IMR-90 (cell line): ENCODE measurements around the gene COL4A2. TPM values are rescaled to one million over a fixed set of nuclear protein-coding genes. Genes with fewer than 3 reads are reported as not detected.
A peak's percentile ranks its signal among the peaks of the same experiment; 100 is the strongest.

ENCODE experiments used
- ATAC-seq: fragments of 200-7000 bp; cut with Tn5 transposase; 2 replicates; pipeline ENCODE4 v1.9.1; 2020; ENCODE audit warnings: low read depth, mild to moderate bottlenecking, moderate library complexity
- BruUV-seq: library from RNA; stranded (reverse); fragments of 400-500 nt; replicated peaks from 2 replicates; lab custom pipeline; 2021; lab: Mats Ljungman, UMichigan
- CTCF ChIA-PET: fragments of 300-600 bp; formaldehyde crosslinking; extraction: SDS; loops from one replicate; lab custom pipeline; 2021; ENCODE audit warnings: antibody characterized with exemption; lab: Yijun Ruan, JAX
- POLR2A ChIA-PET: fragments of 300-600 bp; sonication (Branson Sonifier 250); formaldehyde crosslinking; loops from one replicate; lab custom pipeline; 2022; ENCODE audit warnings: antibody characterized with exemption; ENCODE audit not compliant: unreplicated experiment; lab: Charles Lee
- DNase-seq: peaks from one replicate; pipeline ENCODE4 v3.0.0; 2013
- H2AFZ ChIP-seq: replicated peaks from 2 replicates; pipeline ENCODE3; 2013; ENCODE audit warnings: low read length, mild to moderate bottlenecking; ENCODE audit not compliant: poor library complexity
- H2AK5ac ChIP-seq: 2 replicates; pipeline ENCODE4 v1.6.1; 2013; ENCODE audit warnings: low read depth, low read length, inconsistent platforms
- H2AK9ac ChIP-seq: replicated peaks from 2 replicates; pipeline ENCODE3; 2013; ENCODE audit warnings: mild to moderate bottlenecking, low read depth, low read length, moderate library complexity; ENCODE audit not compliant: poor library complexity
- H2BK120ac ChIP-seq: 2 replicates; pipeline ENCODE4 v1.6.1; 2013; ENCODE audit warnings: low read depth, low read length, inconsistent platforms
- H2BK15ac ChIP-seq: 3 replicates; pipeline ENCODE4 v1.6.1; 2013; ENCODE audit warnings: low read depth, low read length, inconsistent platforms
- H2BK20ac ChIP-seq: 2 replicates; pipeline ENCODE4 v1.6.1; 2013; ENCODE audit warnings: low read depth, mild to moderate bottlenecking, inconsistent platforms, low read length, moderate library complexity
- H2BK5ac ChIP-seq: 2 replicates; pipeline ENCODE4 v1.6.1; 2013; ENCODE audit warnings: mild to moderate bottlenecking, low read depth, low read length, inconsistent platforms; ENCODE audit not compliant: poor library complexity, severe bottlenecking
- H3K14ac ChIP-seq: replicated peaks from 2 replicates; pipeline ENCODE4 v1.6.1; 2013; ENCODE audit warnings: low read depth, low read length, inconsistent platforms
- H3K18ac ChIP-seq: 2 replicates; pipeline ENCODE4 v1.6.1; 2013; ENCODE audit warnings: low read depth, low read length, control low read depth
- H3K23ac ChIP-seq: 2 replicates; pipeline ENCODE4 v1.6.1; 2013; ENCODE audit warnings: low read depth, low read length, inconsistent platforms
- H3K27ac ChIP-seq: 2 replicates; pipeline ENCODE4 v1.5.1; 2013; ENCODE audit warnings: mild to moderate bottlenecking, control low read depth, low read length; ENCODE audit not compliant: insufficient read depth
- H3K27me3 ChIP-seq: 2 replicates; pipeline ENCODE4 v1.6.1; 2013; ENCODE audit warnings: low read length; ENCODE audit not compliant: control insufficient read depth, insufficient read depth
- H3K36me3 ChIP-seq: 2 replicates; pipeline ENCODE4 v1.6.1; 2013; ENCODE audit warnings: low read length, mixed read lengths; ENCODE audit not compliant: control insufficient read depth, insufficient read depth
- H3K4ac ChIP-seq: 2 replicates; pipeline ENCODE4 v1.6.1; 2013; ENCODE audit warnings: low read depth, low read length, inconsistent platforms
- H3K4me1 ChIP-seq: 2 replicates; pipeline ENCODE4 v1.6.1; 2013; ENCODE audit warnings: low read length, mixed read lengths; ENCODE audit not compliant: control insufficient read depth, insufficient read depth
- H3K4me2 ChIP-seq: 2 replicates; pipeline ENCODE4 v1.6.1; 2013; ENCODE audit warnings: low read depth, mild to moderate bottlenecking, control low read depth, low read length, moderate library complexity
- H3K4me3 ChIP-seq: 2 replicates; pipeline ENCODE4 v1.5.1; 2013; ENCODE audit warnings: low read depth, mild to moderate bottlenecking, control low read depth, low read length, moderate library complexity; ENCODE audit not compliant: insufficient read depth
- H3K56ac ChIP-seq: 2 replicates; pipeline ENCODE4 v1.6.1; 2013; ENCODE audit warnings: low read length, inconsistent platforms; ENCODE audit not compliant: insufficient read depth; ENCODE audit errors: extremely low read depth
- H3K79me1 ChIP-seq, 2 experiments: 2 replicates each; pipeline ENCODE4 v1.6.1; 2013; ENCODE audit warnings: low read length in 2 of 2, inconsistent platforms in 1 of 2, low read depth in 1 of 2
- H3K9ac ChIP-seq: 2 replicates; pipeline ENCODE4 v1.6.1; 2013; ENCODE audit warnings: low read depth, low read length, control low read depth
- H3K9me1 ChIP-seq: 2 replicates; pipeline ENCODE4 v1.6.1; 2013; ENCODE audit warnings: low read length, inconsistent platforms; ENCODE audit not compliant: insufficient read depth
- H3K9me3 ChIP-seq: 2 replicates; pipeline ENCODE4 v1.6.1; 2013; ENCODE audit warnings: low read length; ENCODE audit not compliant: control insufficient read depth, insufficient read depth
- H4K20me1 ChIP-seq: 2 replicates; pipeline ENCODE4 v1.6.1; 2013; ENCODE audit warnings: low read length, inconsistent platforms; ENCODE audit not compliant: insufficient read depth
- H4K5ac ChIP-seq: 2 replicates; pipeline ENCODE4 v1.6.1; 2013; ENCODE audit warnings: mild to moderate bottlenecking, low read depth, low read length, control low read depth
- H4K8ac ChIP-seq, 2 experiments: 2 replicates each; pipeline ENCODE4 v1.6.1; 2013; ENCODE audit warnings: low read depth in 2 of 2, low read length in 2 of 2, control low read depth in 1 of 2, inconsistent platforms in 1 of 2
- H4K91ac ChIP-seq: 2 replicates; pipeline ENCODE4 v1.6.1; 2013; ENCODE audit warnings: low read depth, low read length, inconsistent platforms; ENCODE audit not compliant: insufficient read depth
- CHD1 ChIP-seq: IDR thresholded peaks from 2 replicates; pipeline ENCODE4 v1.6.1; 2012; ENCODE audit warnings: low read depth, low read length, improper control_type of control experiment
- POLR2A ChIP-seq: IDR thresholded peaks from 2 replicates; pipeline ENCODE4 v1.6.1; 2012; ENCODE audit warnings: mild to moderate bottlenecking, low read depth, low read length
- RAD21 ChIP-seq: IDR thresholded peaks from 2 replicates; pipeline ENCODE4 v1.6.1; 2012; ENCODE audit warnings: low read length, improper control_type of control experiment
- SMC3 ChIP-seq: fragments of 150-350 bp; IDR thresholded peaks from 2 replicates; pipeline ENCODE4 v1.6.1; 2016; ENCODE audit warnings: low read depth, mild to moderate bottlenecking, antibody characterized with exemption, low read length, moderate library complexity
- WGBS, 2 experiments: methylation state at CpG; one replicate each; pipeline versions ENCODE4 v1.1.5 to v1.1.7; 2013; ENCODE audit warnings: missing lambda C conversion rate in 2 of 2; ENCODE audit not compliant: insufficient read length in 1 of 2; ENCODE audit errors: extremely low coverage in 2 of 2; 5-methylcytosine and 5-hydroxymethylcytosine counted together
- dilution Hi-C: fragments of 300-500 bp; cut with HindIII; formaldehyde crosslinking; loops from one replicate; pipeline ENCODE4 v1.14.3; 2018; ENCODE audit warnings: low sequenced_read_pairs; ENCODE audit not compliant: unreplicated experiment
- in situ Hi-C: fragments of 300-500 bp; cut with MboI; formaldehyde crosslinking; loops from 3 replicates; pipeline ENCODE4 v1.14.3; 2019; ENCODE audit warnings: low sequenced_read_pairs, inconsistent platforms, mixed read lengths
- intact Hi-C: fragments of 100-400 bp; cut with micrococcal nuclease; formaldehyde crosslinking; loops from 2 replicates; pipeline ENCODE4 v1.10.0; 2022
- polyA plus RNA-seq, 3 experiments: library from polyadenylated mRNA; depleted of rRNA; stranded (reverse); fragments of >200 nt; gene quantifications; 2 replicates each; pipeline ENCODE4 v1.2.3, GENCODE V29; 2012; ENCODE audit warnings: low replicate concordance in 1 of 3
- total RNA-seq: library from RNA; depleted of rRNA; stranded (reverse); fragments of >200 nt; gene quantifications from 2 replicates; pipeline ENCODE4 v1.2.3, GENCODE V29; 2012
- TF ChIP-seq, protein P1 (sequence below): fragments of 150-350 bp; IDR thresholded peaks from 2 replicates; pipeline ENCODE4 v1.6.1; 2016; ENCODE audit warnings: low read depth, mild to moderate bottlenecking, low read length, moderate library complexity, borderline replicate concordance
- TF ChIP-seq, protein P2 (sequence below): conservative IDR thresholded peaks from 2 replicates; pipeline ENCODE4 v1.5.1; 2012; ENCODE audit warnings: mild to moderate bottlenecking, low read depth, low read length, improper control_type of control experiment

COL4A2 gene
- total and polyA plus RNA-seq, 2 of the 4 experiments (the other 2 are of a cell fraction): 90.7 to 457 TPM

DNA sequence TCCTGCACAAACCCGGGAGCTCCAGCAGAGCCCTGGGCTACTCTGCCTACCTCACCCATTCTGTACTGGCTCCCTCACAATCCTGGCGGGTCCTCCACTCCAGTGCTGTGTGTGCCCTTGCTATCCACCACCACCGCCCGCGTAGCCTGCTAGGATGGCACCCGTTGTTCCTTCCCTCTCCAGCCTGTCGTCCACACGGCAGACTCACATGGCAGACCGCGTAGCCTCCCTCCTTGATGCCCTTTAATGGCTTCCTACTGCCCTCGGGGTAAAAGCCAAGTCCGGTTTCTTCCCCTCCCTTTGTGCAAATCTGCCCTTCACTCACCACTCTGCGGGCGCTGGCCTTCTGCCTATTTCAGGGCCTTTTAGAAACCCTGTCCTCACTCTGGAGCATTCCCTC lies 147.9 kb downstream of the COL4A2 start:
- peaks cover 8% of the 10 kb centered on the region for H3K9me1 ChIP-seq
- peaks cover 3 to 42% of the 10 kb centered on the region in 2 experiments for H3K79me1 ChIP-seq
- H2BK5ac ChIP-seq: no peak overlapping the region
- DNase-seq: no peak
- H3K4me3 ChIP-seq: no peak overlapping the region
- H4K5ac ChIP-seq: no peak overlapping the region
- no peak overlapping the region for H3K18ac ChIP-seq
- WGBS, 2 experiments: 91% methylated on average over 11 of the region's 14 CpGs; no CpG with 5 or more reads in 1 of the 2 experiments
- H3K27me3 ChIP-seq: no peaks in the 10 kb centered on the region
- no peak overlapping the region for H3K14ac ChIP-seq
- intact Hi-C loops: no loop called here
- no peak overlapping the region for H2AK5ac ChIP-seq
- H2BK15ac ChIP-seq: no peak overlapping the region
- H2AFZ ChIP-seq: no peak overlapping the region
- no peak overlapping the region for H3K27ac ChIP-seq
- no peak overlapping the region for H4K91ac ChIP-seq
- H4K20me1 ChIP-seq: peaks cover 14% of the 10 kb centered on the region
- ChIA-PET POLR2A (no interaction called here), CTCF (no interaction called here)
- ATAC-seq: no peak
- H3K23ac ChIP-seq: no peak overlapping the region
- no TSS peak for BruUV-seq
- H3K9me3 ChIP-seq: no peaks in the 10 kb centered on the region
- H3K9ac ChIP-seq: no peak overlapping the region
- no peak overlapping the region for H3K4me2 ChIP-seq
- no peak overlapping the region for H4K8ac ChIP-seq
- TF ChIP-seq POLR2A (no peak), CHD1 (no peak), RAD21 (no peak), SMC3 (no peak)
- TF ChIP-seq, protein P1, sequence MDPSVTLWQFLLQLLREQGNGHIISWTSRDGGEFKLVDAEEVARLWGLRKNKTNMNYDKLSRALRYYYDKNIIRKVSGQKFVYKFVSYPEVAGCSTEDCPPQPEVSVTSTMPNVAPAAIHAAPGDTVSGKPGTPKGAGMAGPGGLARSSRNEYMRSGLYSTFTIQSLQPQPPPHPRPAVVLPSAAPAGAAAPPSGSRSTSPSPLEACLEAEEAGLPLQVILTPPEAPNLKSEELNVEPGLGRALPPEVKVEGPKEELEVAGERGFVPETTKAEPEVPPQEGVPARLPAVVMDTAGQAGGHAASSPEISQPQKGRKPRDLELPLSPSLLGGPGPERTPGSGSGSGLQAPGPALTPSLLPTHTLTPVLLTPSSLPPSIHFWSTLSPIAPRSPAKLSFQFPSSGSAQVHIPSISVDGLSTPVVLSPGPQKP: no peak
- TF ChIP-seq, protein P2, sequence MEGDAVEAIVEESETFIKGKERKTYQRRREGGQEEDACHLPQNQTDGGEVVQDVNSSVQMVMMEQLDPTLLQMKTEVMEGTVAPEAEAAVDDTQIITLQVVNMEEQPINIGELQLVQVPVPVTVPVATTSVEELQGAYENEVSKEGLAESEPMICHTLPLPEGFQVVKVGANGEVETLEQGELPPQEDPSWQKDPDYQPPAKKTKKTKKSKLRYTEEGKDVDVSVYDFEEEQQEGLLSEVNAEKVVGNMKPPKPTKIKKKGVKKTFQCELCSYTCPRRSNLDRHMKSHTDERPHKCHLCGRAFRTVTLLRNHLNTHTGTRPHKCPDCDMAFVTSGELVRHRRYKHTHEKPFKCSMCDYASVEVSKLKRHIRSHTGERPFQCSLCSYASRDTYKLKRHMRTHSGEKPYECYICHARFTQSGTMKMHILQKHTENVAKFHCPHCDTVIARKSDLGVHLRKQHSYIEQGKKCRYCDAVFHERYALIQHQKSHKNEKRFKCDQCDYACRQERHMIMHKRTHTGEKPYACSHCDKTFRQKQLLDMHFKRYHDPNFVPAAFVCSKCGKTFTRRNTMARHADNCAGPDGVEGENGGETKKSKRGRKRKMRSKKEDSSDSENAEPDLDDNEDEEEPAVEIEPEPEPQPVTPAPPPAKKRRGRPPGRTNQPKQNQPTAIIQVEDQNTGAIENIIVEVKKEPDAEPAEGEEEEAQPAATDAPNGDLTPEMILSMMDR: no peak
- H2BK120ac ChIP-seq: no peak overlapping the region
- H3K4ac ChIP-seq: no peak overlapping the region
- in situ Hi-C loops: no loop called here
- H3K56ac ChIP-seq: no peak overlapping the region
- peak overlapping the region; percentile 12 for H2AK9ac ChIP-seq
- dilution Hi-C loops: no loop called here
- H2BK20ac ChIP-seq: no peak overlapping the region
- no peaks in the 10 kb centered on the region for H3K4me1 ChIP-seq
- peaks cover 64% of the 10 kb centered on the region for H3K36me3 ChIP-seq
